Measurements from ENCODE around the gene MYORG.

Gene MYORG

GRCh38 chr9:34334337-34334824, 42.3 kb downstream of the MYORG start:
- peaks cover 39% of the 10 kb centered on the region for H3K4me1 Mint-ChIP-seq
- no peak overlapping the region for H3K4me3 Mint-ChIP-seq
- no peaks in the 10 kb centered on the region for H3K27me3 Mint-ChIP-seq
- no peaks in the 10 kb centered on the region for H3K9me3 Mint-ChIP-seq
- H3K36me3 Mint-ChIP-seq: no peaks in the 10 kb centered on the region
- H3K27ac Mint-ChIP-seq: no peak overlapping the region

- H3K9me3 Mint-ChIP-seq: no peaks in the 10 kb centered on the region
- H3K36me3 Mint-ChIP-seq: no peaks in the 10 kb centered on the region
- H3K27ac Mint-ChIP-seq: no peak overlapping the region
- peaks cover 43% of the 10 kb centered on the region for H3K4me1 Mint-ChIP-seq
- H3K27me3 Mint-ChIP-seq: no peaks in the 10 kb centered on the region
- no peak overlapping the region for H3K4me3 Mint-ChIP-seq
Observed at GRCh38 chr9:34333836-34334235, 42.9 kb downstream of the MYORG start.

- H3K4me3 Mint-ChIP-seq: peak overlapping the region; percentile 30
- peak overlapping the region; percentile 93 for H3K27ac Mint-ChIP-seq
- H3K36me3 Mint-ChIP-seq: no peaks in the 10 kb centered on the region
- H3K4me1 Mint-ChIP-seq: peaks cover 52% of the 10 kb centered on the region
- H3K9me3 Mint-ChIP-seq: no peaks in the 10 kb centered on the region
- H3K27me3 Mint-ChIP-seq: no peaks in the 10 kb centered on the region
Observed at GRCh38 chr9:34332076-34332964, 44.4 kb downstream of the MYORG start.

GRCh38 chr9:34331196-34331595, 45.5 kb downstream of the MYORG start:
- no peak overlapping the region for H3K27ac Mint-ChIP-seq
- no peak overlapping the region for H3K4me3 Mint-ChIP-seq
- peaks cover 52% of the 10 kb centered on the region for H3K4me1 Mint-ChIP-seq
- no peaks in the 10 kb centered on the region for H3K9me3 Mint-ChIP-seq
- no peaks in the 10 kb centered on the region for H3K27me3 Mint-ChIP-seq
- no peaks in the 10 kb centered on the region for H3K36me3 Mint-ChIP-seq

DNA sequence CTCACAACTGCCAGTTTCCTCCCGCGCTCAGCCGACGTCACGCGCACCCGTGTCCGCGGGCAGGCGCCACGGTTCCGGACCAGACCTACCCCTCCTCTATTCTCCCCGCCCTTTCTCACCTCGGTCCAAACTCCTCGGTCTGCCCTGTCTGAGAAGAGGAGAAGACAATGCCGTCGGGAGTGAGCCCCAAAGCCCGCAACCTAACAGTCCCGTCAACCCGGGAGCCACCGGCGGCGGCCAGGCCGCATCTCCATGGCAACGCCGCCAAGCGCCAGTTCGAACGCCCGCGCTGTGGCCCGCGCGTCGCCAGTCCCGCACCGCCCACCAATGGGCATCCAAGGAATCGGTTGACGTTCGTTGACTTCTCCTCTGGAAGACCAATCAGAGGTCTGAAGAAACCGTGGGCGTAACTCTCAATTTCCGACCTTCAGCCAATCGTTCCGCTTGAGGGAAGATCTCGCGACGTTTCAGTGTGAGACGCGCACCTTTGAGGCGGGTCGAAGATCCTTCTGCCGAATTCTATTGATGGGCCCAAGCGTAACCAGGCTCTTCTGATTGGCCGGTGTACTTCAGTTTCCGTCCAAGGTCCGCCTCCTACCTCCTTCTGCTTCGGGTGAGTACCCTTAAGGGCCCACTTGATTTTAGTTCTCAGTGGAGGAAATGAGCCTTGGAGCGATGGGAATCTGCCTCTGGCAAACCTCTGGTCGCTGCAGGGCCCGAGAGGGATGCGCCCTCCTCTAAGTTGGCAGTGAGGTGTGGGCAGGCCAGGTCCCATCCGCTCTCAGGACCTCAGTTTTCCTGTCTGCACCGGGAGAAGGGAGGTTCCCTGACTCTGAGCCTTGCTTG, 47.5 kb downstream of the MYORG start, which contains the start of the genes KIF24 and NUDT2:
Gene KIF24, minus strand, starts transcription at position 282 of the 846 bp plus-strand sequence. CDS start 17,922 bp downstream, outside the sequence.
Gene NUDT2, plus strand, starts transcription at position 583 of the 846 bp plus-strand sequence. CDS start 9,471 bp downstream, outside the sequence.
- Mint-ChIP-seq H3K27me3 (no peaks in the 10 kb centered on the region), H3K9me3 (no peaks in the 10 kb centered on the region), H3K27ac (peak within 1 kb of the TSS; percentile 98), H3K4me3 (peak within 1 kb of the TSS; percentile 98), H3K36me3 (no peaks in the 10 kb centered on the region), H3K4me1 (peaks cover 40% of the 10 kb centered on the region)

DNA sequence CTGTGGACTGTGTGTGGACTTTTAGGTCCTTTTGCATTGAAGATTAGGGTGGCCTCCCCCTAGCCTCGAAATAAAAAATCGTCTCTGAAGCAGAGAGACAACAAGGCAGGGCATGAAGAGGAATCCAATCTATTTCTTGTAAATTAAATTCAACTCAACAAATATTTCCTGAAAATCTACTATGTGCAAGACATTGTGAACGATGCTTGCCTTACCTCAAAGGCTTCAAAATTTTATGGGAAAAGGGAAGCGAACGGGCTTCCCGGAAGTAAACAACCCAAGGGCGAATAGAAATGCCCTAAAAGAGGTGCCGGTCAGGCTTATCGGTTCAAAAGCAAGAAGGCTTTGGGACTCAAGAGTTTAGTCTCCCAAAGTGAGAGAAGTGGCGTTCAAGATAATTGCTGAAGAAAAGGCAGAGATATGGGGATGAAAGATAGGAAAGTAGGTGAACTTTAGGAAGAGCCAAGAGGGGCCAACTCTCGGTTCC, 48.2 kb downstream of the MYORG start:
- no peaks in the 10 kb centered on the region for H3K9me3 Mint-ChIP-seq
- peak overlapping the region; percentile 98 for H3K27ac Mint-ChIP-seq
- peak overlapping the region; percentile 98 for H3K4me3 Mint-ChIP-seq
- peaks cover 40% of the 10 kb centered on the region for H3K4me1 Mint-ChIP-seq
- H3K36me3 Mint-ChIP-seq: no peaks in the 10 kb centered on the region
- H3K27me3 Mint-ChIP-seq: no peaks in the 10 kb centered on the region

DNA sequence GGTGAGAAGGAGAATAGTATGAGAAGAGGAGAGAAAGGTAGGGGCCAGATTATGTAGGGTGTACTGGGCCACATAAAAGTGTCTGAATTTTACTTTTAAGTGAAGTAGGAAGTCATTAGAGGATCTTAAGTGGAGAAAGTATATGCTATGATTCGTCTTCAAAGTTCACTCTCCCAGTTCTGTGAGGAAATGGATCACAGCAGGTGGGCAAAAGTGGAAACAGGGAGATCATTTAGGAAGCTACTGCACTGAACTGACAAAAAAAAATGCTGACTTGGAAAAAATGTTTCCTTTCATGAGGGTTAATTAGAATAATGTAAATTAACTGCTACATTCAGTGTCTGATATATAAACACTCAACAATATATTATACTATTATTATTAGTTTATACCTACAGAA, 50.0 kb downstream of the MYORG start:
- Mint-ChIP-seq H3K4me3 (no peak overlapping the region), H3K4me1 (peaks cover 30% of the 10 kb centered on the region), H3K9me3 (no peaks in the 10 kb centered on the region), H3K36me3 (no peaks in the 10 kb centered on the region), H3K27me3 (no peaks in the 10 kb centered on the region), H3K27ac (peak overlapping the region; percentile 79)

DNA sequence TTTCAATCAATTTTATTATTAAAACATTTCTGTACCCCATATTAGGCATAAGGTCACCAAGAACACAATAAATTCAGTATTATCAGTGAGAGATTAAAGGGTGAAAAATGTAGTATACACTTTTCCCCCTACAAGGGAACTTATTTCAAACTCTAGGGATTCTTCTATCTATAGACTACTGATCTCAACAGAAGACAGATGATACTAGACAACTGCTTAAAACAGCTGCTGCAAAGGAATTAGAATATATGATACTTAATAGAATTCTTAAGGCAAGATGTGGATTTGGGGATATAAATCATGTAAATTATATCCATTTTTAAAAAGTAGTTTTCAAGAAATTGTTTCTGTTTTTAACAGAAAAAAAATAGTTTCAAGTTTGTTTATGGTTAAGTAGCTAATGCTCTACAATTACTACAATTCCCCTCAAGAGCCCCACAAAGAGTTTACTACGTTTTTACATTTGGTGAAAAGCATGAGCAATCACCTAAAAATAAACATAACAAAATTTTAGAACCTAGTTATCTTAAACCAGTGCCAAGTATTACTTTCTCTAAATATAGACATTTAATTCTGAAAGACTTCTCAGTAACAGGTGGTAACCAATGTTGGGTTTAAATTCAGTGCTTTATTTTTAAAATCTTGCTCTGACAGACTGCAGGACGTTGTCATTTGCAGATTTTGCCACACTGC, 53.7 kb downstream of the MYORG start:
- H3K4me3 Mint-ChIP-seq: no peak overlapping the region
- H3K27me3 Mint-ChIP-seq: no peaks in the 10 kb centered on the region
- peaks cover 2% of the 10 kb centered on the region for H3K36me3 Mint-ChIP-seq
- H3K9me3 Mint-ChIP-seq: no peaks in the 10 kb centered on the region
- no peak overlapping the region for H3K27ac Mint-ChIP-seq
- H3K4me1 Mint-ChIP-seq: peaks cover 2% of the 10 kb centered on the region

- H3K36me3 Mint-ChIP-seq: peaks cover 2% of the 10 kb centered on the region
- H3K4me3 Mint-ChIP-seq: no peak overlapping the region
- H3K9me3 Mint-ChIP-seq: no peaks in the 10 kb centered on the region
- no peaks in the 10 kb centered on the region for H3K27me3 Mint-ChIP-seq
- no peak overlapping the region for H3K27ac Mint-ChIP-seq
- H3K4me1 Mint-ChIP-seq: no peaks in the 10 kb centered on the region
Observed at GRCh38 chr9:34321451-34321850, 55.2 kb downstream of the MYORG start.

DNA sequence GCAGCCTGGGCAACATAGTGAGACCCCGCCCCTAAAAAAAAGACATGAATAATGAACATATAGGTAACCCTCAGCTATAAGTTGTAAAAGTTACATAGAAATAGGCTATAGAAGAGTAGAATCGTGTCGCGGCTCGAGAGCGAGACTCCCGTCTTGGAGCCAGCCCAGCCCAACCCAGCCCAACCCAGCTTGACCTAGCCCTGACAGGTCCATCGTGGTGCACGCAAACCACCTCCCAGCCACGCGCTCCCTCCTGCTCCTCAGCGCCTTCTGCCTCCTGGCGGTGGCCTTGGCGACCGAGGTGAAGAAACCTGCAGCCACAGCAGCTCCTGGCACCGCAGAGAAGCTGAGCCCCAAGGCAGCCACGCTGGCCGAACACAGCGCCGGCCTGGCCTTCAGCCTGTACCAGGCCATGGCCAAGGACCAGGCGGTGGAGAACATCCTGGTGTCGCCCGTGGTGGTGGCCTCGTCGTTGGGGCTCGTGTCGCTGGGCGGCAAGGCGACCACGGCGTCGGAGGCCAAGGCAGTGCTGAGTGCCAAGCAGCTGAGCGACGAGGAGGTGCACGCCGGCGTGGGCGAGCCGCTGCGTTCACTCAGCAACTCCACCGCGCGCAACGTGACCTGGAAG, 58.4 kb downstream of the MYORG start:
- Mint-ChIP-seq H3K27me3 (no peaks in the 10 kb centered on the region), H3K4me3 (no peak overlapping the region), H3K4me1 (no peaks in the 10 kb centered on the region), H3K27ac (no peak overlapping the region), H3K36me3 (peaks cover 2% of the 10 kb centered on the region), H3K9me3 (no peaks in the 10 kb centered on the region)

GRCh38 chr9:34317436-34317835, 59.3 kb downstream of the MYORG start:
- H3K9me3 Mint-ChIP-seq: no peaks in the 10 kb centered on the region
- no peaks in the 10 kb centered on the region for H3K27me3 Mint-ChIP-seq
- peaks cover 2% of the 10 kb centered on the region for H3K36me3 Mint-ChIP-seq
- H3K4me1 Mint-ChIP-seq: no peaks in the 10 kb centered on the region
- no peak overlapping the region for H3K27ac Mint-ChIP-seq
- no peak overlapping the region for H3K4me3 Mint-ChIP-seq
